HEK293 (cell line): Measurements from ENCODE around the gene CSF2.

Experiments
- CTCF ChIA-PET: fragments of 350-600 bp; formaldehyde crosslinking; extraction: SDS; loops from one replicate; lab custom pipeline; 2021; ENCODE audit warnings: antibody characterized with exemption; lab: Yijun Ruan, JAX
- POLR2A ChIA-PET: fragments of 300-600 bp; formaldehyde crosslinking; extraction: SDS; loops from one replicate; lab custom pipeline; 2020; ENCODE audit warnings: antibody characterized with exemption, inconsistent platforms; lab: Yijun Ruan, JAX
- H3K27ac ChIP-seq: fragments of 200-500 bp; sonication (Bioruptor generic); 2 replicates; pipeline ENCODE4 v1.5.1; 2014; ENCODE audit warnings: low read depth, low read length, control low read depth, inconsistent platforms; ENCODE audit errors: extremely low read depth
- H3K36me3 ChIP-seq, 2 experiments: fragments of 200-500 bp in 1 of 2; sonication (Bioruptor generic) in 1 of 2; 1 replicate in 1 of 2; 2 replicates in 1 of 2; pipeline ENCODE4 v1.5.1; 2014 to 2017; ENCODE audit warnings: inconsistent platforms in 2 of 2, low read length in 2 of 2; ENCODE audit not compliant: control insufficient read depth in 2 of 2, insufficient read depth in 1 of 2
- H3K4me1 ChIP-seq: fragments of 200-500 bp; sonication (Bioruptor generic); 2 replicates; pipeline ENCODE4 v1.5.1; 2014; ENCODE audit warnings: mild to moderate bottlenecking, low read length, inconsistent platforms; ENCODE audit not compliant: control insufficient read depth, insufficient read depth
- H3K4me3 ChIP-seq: 2 replicates; pipeline ENCODE4 v1.5.1; 2011; ENCODE audit warnings: low read depth, mild to moderate bottlenecking, control low read depth, low read length, moderate library complexity
- H3K9me3 ChIP-seq: fragments of 200-500 bp; sonication (Bioruptor generic); 2 replicates; pipeline ENCODE4 v1.5.1; 2014; ENCODE audit warnings: low read depth, low read length, inconsistent platforms; ENCODE audit not compliant: control insufficient read depth, insufficient read depth
- EGR2 ChIP-seq: fragments of 450-650 bp; formaldehyde crosslinking; IDR thresholded peaks from 2 replicates; pipeline ENCODE4 v1.5.1; 2016; ENCODE audit warnings: low read depth, missing biosample characterization, missing genetic modification characterization
- FEZF1 ChIP-seq: fragments of 450-650 bp; formaldehyde crosslinking; IDR thresholded peaks from 2 replicates; pipeline ENCODE4 v1.5.1; 2016; ENCODE audit warnings: missing biosample characterization, missing genetic modification characterization
- IKZF3 ChIP-seq: fragments of 450-650 bp; IDR thresholded peaks from 2 replicates; pipeline ENCODE4 v1.5.0; 2018; ENCODE audit warnings: missing biosample characterization, mild to moderate bottlenecking, missing genetic modification characterization, moderate library complexity
- KLF1 ChIP-seq: fragments of 450-650 bp; formaldehyde crosslinking; IDR thresholded peaks from 2 replicates; pipeline ENCODE4 v1.5.1; 2016; ENCODE audit warnings: missing biosample characterization, missing genetic modification characterization
- PRDM1 ChIP-seq: fragments of 450-650 bp; formaldehyde crosslinking; IDR thresholded peaks from 2 replicates; pipeline ENCODE4; 2016; ENCODE audit warnings: missing biosample characterization, missing genetic modification characterization
- SP2 ChIP-seq: fragments of 450-650 bp; formaldehyde crosslinking; IDR thresholded peaks from 2 replicates; pipeline ENCODE4 v1.5.1; 2016; ENCODE audit warnings: missing biosample characterization, missing genetic modification characterization
- YY2 ChIP-seq: fragments of 450-650 bp; formaldehyde crosslinking; IDR thresholded peaks from 2 replicates; pipeline ENCODE4 v1.5.1; 2016; ENCODE audit warnings: missing biosample characterization, missing genetic modification characterization
- ZBTB21 ChIP-seq: fragments of 450-650 bp; formaldehyde crosslinking; IDR thresholded peaks from 2 replicates; pipeline ENCODE4 v1.5.1; 2017; ENCODE audit warnings: missing biosample characterization, missing genetic modification characterization
- ZBTB8A ChIP-seq: fragments of 450-650 bp; formaldehyde crosslinking; IDR thresholded peaks from 2 replicates; pipeline ENCODE4 v1.5.1; 2016; ENCODE audit warnings: missing biosample characterization, missing genetic modification characterization
- ZFHX2 ChIP-seq: fragments of 450-650 bp; formaldehyde crosslinking; conservative IDR thresholded peaks from 2 replicates; pipeline ENCODE4 v1.5.1; 2016; ENCODE audit warnings: missing biosample characterization, missing genetic modification characterization
- ZIC2 ChIP-seq: fragments of 450-650 bp; formaldehyde crosslinking; IDR thresholded peaks from 2 replicates; pipeline ENCODE4 v1.5.1; 2016; ENCODE audit warnings: missing biosample characterization, missing genetic modification characterization
- ZNF169 ChIP-seq: fragments of 450-650 bp; formaldehyde crosslinking; IDR thresholded peaks from 2 replicates; pipeline ENCODE4 v1.5.1; 2016; ENCODE audit warnings: missing biosample characterization, missing genetic modification characterization
- ZNF211 ChIP-seq: fragments of 450-650 bp; formaldehyde crosslinking; IDR thresholded peaks from 2 replicates; pipeline ENCODE4 v1.5.1; 2016; ENCODE audit warnings: low read depth, missing biosample characterization, missing genetic modification characterization
- ZNF366 ChIP-seq: fragments of 450-650 bp; formaldehyde crosslinking; conservative IDR thresholded peaks from 2 replicates; pipeline ENCODE4 v1.5.1; 2016; ENCODE audit warnings: missing biosample characterization, missing genetic modification characterization
- ZNF426 ChIP-seq: fragments of 450-650 bp; formaldehyde crosslinking; IDR thresholded peaks from 2 replicates; pipeline ENCODE4 v1.5.1; 2017; ENCODE audit warnings: missing biosample characterization, missing genetic modification characterization, mild to moderate bottlenecking, inconsistent platforms, moderate library complexity
- ZNF571 ChIP-seq: fragments of 450-650 bp; formaldehyde crosslinking; IDR thresholded peaks from 2 replicates; pipeline ENCODE4 v1.5.0; 2017; ENCODE audit warnings: missing biosample characterization, missing genetic modification characterization
- ZNF677 ChIP-seq: fragments of 450-650 bp; IDR thresholded peaks from 2 replicates; pipeline ENCODE4 v1.5.0; 2018; ENCODE audit warnings: missing biosample characterization, mild to moderate bottlenecking, missing genetic modification characterization, moderate library complexity
- ZSCAN23 ChIP-seq: fragments of 450-650 bp; formaldehyde crosslinking; IDR thresholded peaks from 2 replicates; pipeline ENCODE4 v1.5.1; 2016; ENCODE audit warnings: missing biosample characterization, missing genetic modification characterization
- ZXDB ChIP-seq: fragments of 450-650 bp; formaldehyde crosslinking; IDR thresholded peaks from 2 replicates; pipeline ENCODE4 v1.5.1; 2016; ENCODE audit warnings: missing biosample characterization, missing genetic modification characterization
- TF ChIP-seq, protein P1 (sequence below): fragments of 450-650 bp; formaldehyde crosslinking; conservative IDR thresholded peaks from 2 replicates; pipeline ENCODE4 v1.5.1; 2016; ENCODE audit warnings: low read depth, missing biosample characterization, missing genetic modification characterization
- TF ChIP-seq, protein P2 (sequence below): fragments of 450-650 bp; formaldehyde crosslinking; IDR thresholded peaks from 2 replicates; pipeline ENCODE4 v1.5.1; 2016; ENCODE audit warnings: missing biosample characterization, missing genetic modification characterization
- TF ChIP-seq, protein P3 (sequence below): fragments of 450-650 bp; formaldehyde crosslinking; IDR thresholded peaks from 2 replicates; pipeline ENCODE4 v1.5.1; 2017; ENCODE audit warnings: missing biosample characterization, missing genetic modification characterization
- TF ChIP-seq, protein P4 (sequence below): fragments of 450-650 bp; formaldehyde crosslinking; IDR thresholded peaks from 2 replicates; pipeline ENCODE4 v1.5.1; 2016; ENCODE audit warnings: missing biosample characterization, missing genetic modification characterization, low read depth

CSF2 gene

DNA sequence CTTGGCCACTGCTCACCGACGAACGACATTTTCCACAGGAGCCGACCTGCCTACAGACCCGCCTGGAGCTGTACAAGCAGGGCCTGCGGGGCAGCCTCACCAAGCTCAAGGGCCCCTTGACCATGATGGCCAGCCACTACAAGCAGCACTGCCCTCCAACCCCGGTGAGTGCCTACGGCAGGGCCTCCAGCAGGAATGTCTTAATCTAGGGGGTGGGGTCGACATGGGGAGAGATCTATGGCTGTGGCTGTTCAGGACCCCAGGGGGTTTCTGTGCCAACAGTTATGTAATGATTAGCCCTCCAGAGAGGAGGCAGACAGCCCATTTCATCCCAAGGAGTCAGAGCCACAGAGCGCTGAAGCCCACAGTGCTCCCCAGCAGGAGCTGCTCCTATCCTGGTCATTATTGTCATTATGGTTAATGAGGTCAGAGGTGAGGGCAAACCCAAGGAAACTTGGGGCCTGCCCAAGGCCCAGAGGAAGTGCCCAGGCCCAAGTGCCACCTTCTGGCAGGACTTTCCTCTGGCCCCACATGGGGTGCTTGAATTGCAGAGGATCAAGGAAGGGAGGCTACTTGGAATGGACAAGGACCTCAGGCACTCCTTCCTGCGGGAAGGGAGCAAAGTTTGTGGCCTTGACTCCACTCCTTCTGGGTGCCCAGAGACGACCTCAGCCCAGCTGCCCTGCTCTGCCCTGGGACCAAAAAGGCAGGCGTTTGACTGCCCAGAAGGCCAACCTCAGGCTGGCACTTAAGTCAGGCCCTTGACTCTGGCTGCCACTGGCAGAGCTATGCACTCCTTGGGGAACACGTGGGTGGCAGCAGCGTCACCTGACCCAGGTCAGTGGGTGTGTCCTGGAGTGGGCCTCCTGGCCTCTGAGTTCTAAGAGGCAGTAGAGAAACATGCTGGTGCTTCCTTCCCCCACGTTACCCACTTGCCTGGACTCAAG is 1.5 kb downstream of the CSF2 start:
- Histone ChIP-seq H3K4me3 (no peak overlapping the region), H3K4me1 (no peaks in the 10 kb centered on the region), H3K27ac (no peak overlapping the region), H3K36me3 (no peaks in the 10 kb centered on the region), H3K9me3 (no peaks in the 10 kb centered on the region)
- ChIA-PET CTCF (interaction anchor here (0.6 to 3.1 kb wide), 2 partner anchors 10 to 204 kb away, joined by 3 to 10 read pairs; no protein-coding TSS in a partner anchor), POLR2A (no interaction called here)
- TF ChIP-seq ZFHX2 (tag by site-specific recombination): peak; percentile 86
- TF ChIP-seq ZNF571 (tag by site-specific recombination): no peak
- no peak for TF ChIP-seq IKZF3
- peak; percentile 72 for TF ChIP-seq EGR2
- TF ChIP-seq ZIC2 (tag by site-specific recombination): peak; percentile 65
- TF ChIP-seq ZBTB8A (tag by site-specific recombination): no peak
- no peak for TF ChIP-seq KLF1

DNA sequence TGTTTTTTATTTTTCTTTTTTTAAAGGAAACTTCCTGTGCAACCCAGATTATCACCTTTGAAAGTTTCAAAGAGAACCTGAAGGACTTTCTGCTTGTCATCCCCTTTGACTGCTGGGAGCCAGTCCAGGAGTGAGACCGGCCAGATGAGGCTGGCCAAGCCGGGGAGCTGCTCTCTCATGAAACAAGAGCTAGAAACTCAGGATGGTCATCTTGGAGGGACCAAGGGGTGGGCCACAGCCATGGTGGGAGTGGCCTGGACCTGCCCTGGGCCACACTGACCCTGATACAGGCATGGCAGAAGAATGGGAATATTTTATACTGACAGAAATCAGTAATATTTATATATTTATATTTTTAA is 2.1 kb downstream of the CSF2 start:
- CTCF ChIA-PET: interaction anchor here (0.6 to 3.1 kb wide), 2 partner anchors 10 to 14 kb away, joined by 3 to 10 read pairs; no protein-coding TSS in a partner anchor
- Histone ChIP-seq H3K4me1 (no peaks in the 10 kb centered on the region), H3K4me3 (no peak overlapping the region), H3K36me3 (no peaks in the 10 kb centered on the region), H3K9me3 (no peaks in the 10 kb centered on the region), H3K27ac (no peak overlapping the region)
- no peak for TF ChIP-seq YY2
- TF ChIP-seq FEZF1 (tag by site-specific recombination): no peak
- peak; percentile 9; the same call in 1 of the 2 replicates for TF ChIP-seq ZNF426
- TF ChIP-seq ZNF211 (tag by site-specific recombination): no peak
- POLR2A ChIA-PET: no interaction called here

DNA sequence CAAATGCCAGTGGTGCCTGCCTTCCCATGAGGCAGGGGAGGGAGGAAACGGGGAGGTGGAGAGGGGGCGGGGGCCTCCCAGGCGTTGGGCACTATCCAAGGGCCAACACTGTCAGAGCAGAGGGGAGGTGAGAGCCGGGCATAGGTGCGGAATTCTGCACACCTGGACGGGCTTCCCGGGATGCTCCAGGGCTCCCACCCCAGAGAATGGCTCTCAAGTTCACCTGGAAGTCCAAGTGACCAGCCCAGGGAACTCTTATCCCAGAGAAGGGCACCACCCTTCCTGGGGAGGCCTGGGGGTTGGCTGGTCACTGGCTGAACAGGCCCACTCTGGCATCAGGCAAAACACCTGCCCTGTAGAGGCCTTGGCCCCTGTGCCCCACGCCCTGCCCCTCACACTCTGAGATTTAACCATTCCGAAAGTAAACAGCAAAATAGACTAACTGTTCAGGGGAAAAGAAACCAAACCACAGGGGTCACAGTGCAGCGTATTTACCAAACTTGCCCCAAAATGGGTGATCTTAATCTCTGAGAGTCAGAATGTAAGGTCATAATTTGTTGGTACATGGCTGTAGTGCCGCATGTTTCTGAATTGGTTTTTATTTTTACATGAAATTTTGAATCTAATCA is 2.7 kb downstream of the CSF2 start:
- H3K27ac ChIP-seq: no peak overlapping the region
- H3K36me3 ChIP-seq: no peaks in the 10 kb centered on the region
- no peaks in the 10 kb centered on the region for H3K4me1 ChIP-seq
- ChIA-PET POLR2A (no interaction called here), CTCF (interaction anchor here (0.6 to 3.1 kb wide), 2 partner anchors 11 to 15 kb away, joined by 3 to 10 read pairs; no protein-coding TSS in a partner anchor)
- H3K4me3 ChIP-seq: no peak overlapping the region
- H3K9me3 ChIP-seq: no peaks in the 10 kb centered on the region
- TF ChIP-seq ZNF677 (tag by site-specific recombination) (no peak), ZNF169 (no peak), ZNF366 (tag by site-specific recombination) (no peak), PRDM1 (tag by site-specific recombination) (no peak), ZXDB (tag by site-specific recombination) (no peak), SP2 (no peak), ZSCAN23 (no peak), ZBTB21 (tag by site-specific recombination) (no peak)
- TF ChIP-seq, protein P1, sequence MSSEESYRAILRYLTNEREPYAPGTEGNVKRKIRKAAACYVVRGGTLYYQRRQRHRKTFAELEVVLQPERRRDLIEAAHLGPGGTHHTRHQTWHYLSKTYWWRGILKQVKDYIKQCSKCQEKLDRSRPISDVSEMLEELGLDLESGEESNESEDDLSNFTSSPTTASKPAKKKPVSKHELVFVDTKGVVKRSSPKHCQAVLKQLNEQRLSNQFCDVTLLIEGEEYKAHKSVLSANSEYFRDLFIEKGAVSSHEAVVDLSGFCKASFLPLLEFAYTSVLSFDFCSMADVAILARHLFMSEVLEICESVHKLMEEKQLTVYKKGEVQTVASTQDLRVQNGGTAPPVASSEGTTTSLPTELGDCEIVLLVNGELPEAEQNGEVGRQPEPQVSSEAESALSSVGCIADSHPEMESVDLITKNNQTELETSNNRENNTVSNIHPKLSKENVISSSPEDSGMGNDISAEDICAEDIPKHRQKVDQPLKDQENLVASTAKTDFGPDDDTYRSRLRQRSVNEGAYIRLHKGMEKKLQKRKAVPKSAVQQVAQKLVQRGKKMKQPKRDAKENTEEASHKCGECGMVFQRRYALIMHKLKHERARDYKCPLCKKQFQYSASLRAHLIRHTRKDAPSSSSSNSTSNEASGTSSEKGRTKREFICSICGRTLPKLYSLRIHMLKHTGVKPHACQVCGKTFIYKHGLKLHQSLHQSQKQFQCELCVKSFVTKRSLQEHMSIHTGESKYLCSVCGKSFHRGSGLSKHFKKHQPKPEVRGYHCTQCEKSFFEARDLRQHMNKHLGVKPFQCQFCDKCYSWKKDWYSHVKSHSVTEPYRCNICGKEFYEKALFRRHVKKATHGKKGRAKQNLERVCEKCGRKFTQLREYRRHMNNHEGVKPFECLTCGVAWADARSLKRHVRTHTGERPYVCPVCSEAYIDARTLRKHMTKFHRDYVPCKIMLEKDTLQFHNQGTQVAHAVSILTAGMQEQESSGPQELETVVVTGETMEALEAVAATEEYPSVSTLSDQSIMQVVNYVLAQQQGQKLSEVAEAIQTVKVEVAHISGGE: no peak
- TF ChIP-seq, protein P2, sequence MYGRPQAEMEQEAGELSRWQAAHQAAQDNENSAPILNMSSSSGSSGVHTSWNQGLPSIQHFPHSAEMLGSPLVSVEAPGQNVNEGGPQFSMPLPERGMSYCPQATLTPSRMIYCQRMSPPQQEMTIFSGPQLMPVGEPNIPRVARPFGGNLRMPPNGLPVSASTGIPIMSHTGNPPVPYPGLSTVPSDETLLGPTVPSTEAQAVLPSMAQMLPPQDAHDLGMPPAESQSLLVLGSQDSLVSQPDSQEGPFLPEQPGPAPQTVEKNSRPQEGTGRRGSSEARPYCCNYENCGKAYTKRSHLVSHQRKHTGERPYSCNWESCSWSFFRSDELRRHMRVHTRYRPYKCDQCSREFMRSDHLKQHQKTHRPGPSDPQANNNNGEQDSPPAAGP: no peak
- TF ChIP-seq, protein P3, sequence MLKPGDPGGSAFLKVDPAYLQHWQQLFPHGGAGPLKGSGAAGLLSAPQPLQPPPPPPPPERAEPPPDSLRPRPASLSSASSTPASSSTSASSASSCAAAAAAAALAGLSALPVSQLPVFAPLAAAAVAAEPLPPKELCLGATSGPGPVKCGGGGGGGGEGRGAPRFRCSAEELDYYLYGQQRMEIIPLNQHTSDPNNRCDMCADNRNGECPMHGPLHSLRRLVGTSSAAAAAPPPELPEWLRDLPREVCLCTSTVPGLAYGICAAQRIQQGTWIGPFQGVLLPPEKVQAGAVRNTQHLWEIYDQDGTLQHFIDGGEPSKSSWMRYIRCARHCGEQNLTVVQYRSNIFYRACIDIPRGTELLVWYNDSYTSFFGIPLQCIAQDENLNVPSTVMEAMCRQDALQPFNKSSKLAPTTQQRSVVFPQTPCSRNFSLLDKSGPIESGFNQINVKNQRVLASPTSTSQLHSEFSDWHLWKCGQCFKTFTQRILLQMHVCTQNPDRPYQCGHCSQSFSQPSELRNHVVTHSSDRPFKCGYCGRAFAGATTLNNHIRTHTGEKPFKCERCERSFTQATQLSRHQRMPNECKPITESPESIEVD (tag by site-specific recombination): no peak
- TF ChIP-seq, protein P4, sequence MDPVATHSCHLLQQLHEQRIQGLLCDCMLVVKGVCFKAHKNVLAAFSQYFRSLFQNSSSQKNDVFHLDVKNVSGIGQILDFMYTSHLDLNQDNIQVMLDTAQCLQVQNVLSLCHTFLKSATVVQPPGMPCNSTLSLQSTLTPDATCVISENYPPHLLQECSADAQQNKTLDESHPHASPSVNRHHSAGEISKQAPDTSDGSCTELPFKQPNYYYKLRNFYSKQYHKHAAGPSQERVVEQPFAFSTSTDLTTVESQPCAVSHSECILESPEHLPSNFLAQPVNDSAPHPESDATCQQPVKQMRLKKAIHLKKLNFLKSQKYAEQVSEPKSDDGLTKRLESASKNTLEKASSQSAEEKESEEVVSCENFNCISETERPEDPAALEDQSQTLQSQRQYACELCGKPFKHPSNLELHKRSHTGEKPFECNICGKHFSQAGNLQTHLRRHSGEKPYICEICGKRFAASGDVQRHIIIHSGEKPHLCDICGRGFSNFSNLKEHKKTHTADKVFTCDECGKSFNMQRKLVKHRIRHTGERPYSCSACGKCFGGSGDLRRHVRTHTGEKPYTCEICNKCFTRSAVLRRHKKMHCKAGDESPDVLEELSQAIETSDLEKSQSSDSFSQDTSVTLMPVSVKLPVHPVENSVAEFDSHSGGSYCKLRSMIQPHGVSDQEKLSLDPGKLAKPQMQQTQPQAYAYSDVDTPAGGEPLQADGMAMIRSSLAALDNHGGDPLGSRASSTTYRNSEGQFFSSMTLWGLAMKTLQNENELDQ (tag by site-specific recombination): no peak
